NCI-H1105 treated with DMSO at 0.1 percent for 48 hours (cell line): Measurements from ENCODE around the gene BMERB1.
"Not testable (repeated sequence)": the region's sequence is repeated elsewhere in the genome, so short reads cannot be mapped to it uniquely, and the experiment has no call there.

ENCODE experiments used
- DNase-seq: peaks from one replicate; lab custom pipeline; 2025; lab: John Stamatoyannopoulos, UW

The BMERB1 gene

GRCh38 chr16:15593235-15593634, 158.8 kb downstream of the BMERB1 start:
- no peak for DNase-seq

- no peak for DNase-seq
These were observed 160.4 kb downstream of the BMERB1 start for GRCh38 chr16:15594711-15595320.

- DNase-seq, result no peak
These were observed 162.7 kb downstream of the BMERB1 start for GRCh38 chr16:15597135-15597534.

- no peak for DNase-seq
These were observed 163.6 kb downstream of the BMERB1 start for GRCh38 chr16:15597822-15598647.

- no peak for DNase-seq
These were observed 164.3 kb downstream of the BMERB1 start for GRCh38 chr16:15598648-15599190.

GRCh38 chr16:15599303-15600070, 165.1 kb downstream of the BMERB1 start:
- no peak for DNase-seq

GRCh38 chr16:15601212-15601879, 167.0 kb downstream of the BMERB1 start:
- no peak for DNase-seq

- DNase-seq, result no peak
These were observed 168.1 kb downstream of the BMERB1 start for GRCh38 chr16:15602285-15603044.

- DNase-seq, result no peak
These were observed 170.4 kb downstream of the BMERB1 start for GRCh38 chr16:15604460-15605440.

- DNase-seq, result no peak
These were observed 171.6 kb downstream of the BMERB1 start for GRCh38 chr16:15605839-15606517.

- DNase-seq, result no peak
These were observed 172.3 kb downstream of the BMERB1 start for GRCh38 chr16:15606518-15607220.

- DNase-seq, result not testable (repeated sequence)
These were observed 172.9 kb downstream of the BMERB1 start for GRCh38 chr16:15607221-15607699.

- no peak for DNase-seq
These were observed 173.5 kb downstream of the BMERB1 start for GRCh38 chr16:15607700-15608396.

GRCh38 chr16:15608398-15609285, 174.3 kb downstream of the BMERB1 start:
- DNase-seq, result no peak

- no peak for DNase-seq
These were observed 174.9 kb downstream of the BMERB1 start for GRCh38 chr16:15609286-15609649.

- no peak for DNase-seq
These were observed 176.0 kb downstream of the BMERB1 start for GRCh38 chr16:15610369-15610871.

GRCh38 chr16:15611610-15612009, 177.2 kb downstream of the BMERB1 start:
- no peak for DNase-seq
